IPS-NIHi11 (cell line): Measurements from ENCODE around the gene TTI1.

Experiments
- DNase-seq: peaks from one replicate; pipeline ENCODE4 v3.0.0; 2012; ENCODE audit warnings: mixed read lengths, low spot score

Gene TTI1

GRCh38 chr20:37987602-37988290, 45.5 kb downstream of the TTI1 start:
- DNase-seq = no peak

DNA sequence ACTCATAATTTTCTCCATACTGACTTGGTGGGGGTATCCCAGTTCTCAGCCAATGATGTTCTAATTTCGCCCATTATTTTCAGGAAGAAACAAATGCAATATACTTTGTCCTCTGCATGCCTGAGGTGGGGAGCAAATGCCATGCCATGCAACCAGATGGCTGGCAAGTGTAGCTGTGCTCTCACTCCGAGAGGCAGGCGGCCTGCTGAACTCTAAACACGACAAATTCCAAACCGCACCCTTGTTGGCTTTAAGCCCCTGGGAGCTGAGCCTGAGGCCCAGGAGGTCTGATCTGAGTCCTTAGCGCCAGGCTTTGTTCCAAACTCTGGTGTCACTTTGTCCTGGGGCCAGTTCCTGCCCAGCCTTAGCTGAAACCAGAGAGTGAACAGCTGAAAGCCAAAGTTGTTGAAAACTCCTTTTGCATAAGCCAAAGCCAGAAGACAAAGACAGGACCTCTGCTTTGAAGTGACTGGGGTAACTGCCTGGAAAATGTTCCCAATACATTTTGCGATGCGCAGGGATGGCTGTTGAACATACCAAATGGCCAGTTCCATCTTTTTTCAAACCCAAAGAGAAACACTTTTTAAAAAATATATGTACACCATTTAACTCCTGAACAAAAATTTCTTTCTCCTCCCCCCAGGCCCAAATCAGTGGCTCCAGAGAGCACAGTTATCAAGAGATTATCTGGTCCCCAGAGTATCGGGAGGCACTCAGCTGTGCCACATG, 46.2 kb downstream of the TTI1 start:
- peak; percentile 32 for DNase-seq

DNA sequence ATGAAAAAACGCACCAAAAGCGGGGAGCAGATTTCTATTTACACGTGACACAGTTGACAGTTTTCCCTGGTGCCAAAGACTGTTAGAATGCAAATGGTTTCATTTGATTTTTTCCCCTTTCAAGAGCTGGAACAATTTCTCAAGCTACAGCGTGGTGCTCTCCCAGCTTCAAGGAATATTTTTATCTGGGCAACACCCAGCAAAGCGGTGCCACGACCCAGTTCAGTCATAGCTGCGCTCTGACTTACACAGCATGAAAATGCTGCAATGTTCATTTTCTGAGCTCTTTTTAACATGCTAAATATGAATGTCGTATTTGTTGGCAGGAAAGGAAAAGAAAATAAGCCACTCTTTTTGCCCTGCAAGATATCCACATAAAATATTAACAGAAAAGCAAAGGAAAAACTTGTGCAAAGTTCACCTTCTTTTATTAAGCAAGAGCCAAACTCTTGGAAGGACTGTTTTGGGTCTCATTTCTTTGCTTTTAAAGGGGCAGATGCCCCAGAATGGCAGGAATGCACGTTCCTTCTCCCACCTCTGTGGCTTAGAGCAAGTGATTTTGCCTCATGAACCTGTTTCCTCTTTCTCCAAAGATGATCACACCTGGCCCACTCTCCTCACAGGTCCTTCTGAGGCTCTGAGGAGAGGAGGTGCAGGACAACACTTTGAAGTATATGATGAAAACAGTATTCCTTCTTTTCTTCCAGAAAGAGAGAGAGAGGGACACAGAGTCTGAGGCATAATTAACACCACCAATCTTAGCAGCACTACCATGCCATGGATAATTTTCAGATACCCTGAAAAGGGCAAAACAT, 47.0 kb downstream of the TTI1 start:
- no peak for DNase-seq

- DNase-seq = no peak
Measured at GRCh38 chr20:37984018-37984785, 49.1 kb downstream of the TTI1 start.

- no peak for DNase-seq
Measured at GRCh38 chr20:37983286-37983685, 50.0 kb downstream of the TTI1 start.

DNA sequence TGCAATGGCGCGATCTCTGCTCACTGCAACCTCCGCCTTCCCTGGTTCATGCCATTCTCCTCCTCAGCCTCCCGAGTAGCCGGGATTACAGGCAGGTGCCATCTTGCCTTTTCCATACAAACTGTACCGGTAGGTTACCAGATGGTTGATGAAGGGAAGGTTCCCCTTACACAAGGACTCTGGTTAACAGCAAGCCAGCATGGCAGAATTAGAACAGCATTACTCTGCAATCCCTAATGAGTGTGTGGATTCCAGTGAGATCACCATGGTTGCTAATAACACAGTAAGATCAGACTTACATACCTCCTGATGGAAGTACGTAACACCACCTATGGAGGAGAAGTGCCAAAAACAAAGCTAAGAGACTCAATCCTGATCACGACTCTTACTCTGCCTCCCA, 51.7 kb downstream of the TTI1 start:
- no peak for DNase-seq

DNA sequence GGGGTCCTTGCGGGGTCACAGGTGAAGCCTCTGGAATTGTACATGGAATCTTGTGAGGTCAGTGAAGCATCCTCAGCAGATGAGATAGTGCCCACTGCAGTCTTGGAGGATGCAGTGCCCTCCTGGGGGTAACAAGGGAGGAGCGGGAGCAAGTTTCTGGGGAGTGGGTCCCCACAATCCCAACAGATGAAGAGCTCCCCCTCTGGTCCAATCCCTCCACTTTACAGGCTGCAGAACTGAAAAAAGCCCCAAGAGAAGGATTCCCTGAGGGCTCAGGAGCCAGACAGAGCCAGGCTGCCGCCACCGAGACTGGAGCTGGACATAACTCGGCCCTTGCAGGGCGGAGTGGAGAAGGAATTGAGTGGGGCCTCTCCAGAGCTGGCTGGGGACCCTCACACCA, 52.4 kb downstream of the TTI1 start:
- peak; percentile 26 for DNase-seq

GRCh38 chr20:37980383-37980782, 52.9 kb downstream of the TTI1 start:
- no peak for DNase-seq

DNA sequence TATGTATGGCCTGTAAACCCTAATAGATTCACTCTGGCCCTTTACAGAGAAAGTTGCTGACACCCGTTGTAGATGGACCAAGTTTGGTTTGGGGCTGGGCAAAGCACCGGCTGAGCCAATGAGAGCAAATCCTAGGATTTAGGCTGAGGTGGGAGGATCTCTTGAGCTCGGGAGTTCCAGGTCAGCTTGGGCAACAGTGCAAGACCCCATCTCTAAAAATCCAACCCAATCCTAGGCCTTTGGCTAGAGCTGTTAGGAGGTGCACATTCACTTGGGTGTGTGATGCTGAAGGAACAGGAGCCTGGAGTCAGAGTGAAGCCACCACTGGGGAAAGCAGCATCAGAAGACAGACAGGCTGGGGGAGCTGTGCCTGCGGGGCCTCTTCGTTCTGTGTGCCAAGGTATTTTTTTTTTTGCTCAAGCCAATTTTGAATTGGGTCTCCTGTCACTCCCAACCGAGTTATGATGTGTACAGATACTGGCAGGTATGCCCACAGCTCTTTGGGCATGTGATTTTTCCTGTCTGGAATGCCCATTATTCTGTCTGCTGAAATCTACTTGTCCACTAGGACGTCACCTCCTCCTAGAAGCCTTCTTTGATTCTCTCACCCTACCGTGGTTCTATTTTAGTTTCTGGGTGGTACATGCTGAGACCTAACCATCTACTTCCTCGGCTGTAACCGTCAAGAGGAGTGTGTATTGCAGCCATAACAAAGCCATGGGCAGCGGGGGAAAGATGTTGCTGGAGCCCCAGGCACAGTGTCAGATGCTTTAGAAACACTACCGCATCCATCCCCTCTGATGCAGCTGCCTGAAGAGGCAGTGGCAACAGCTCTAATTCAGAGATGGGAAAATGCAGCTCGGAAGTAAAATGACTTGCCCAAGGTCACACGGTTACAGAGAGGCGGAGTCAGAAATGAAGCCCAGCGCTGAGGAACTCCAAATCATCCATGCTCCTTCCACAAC, 54.0 kb downstream of the TTI1 start:
- no peak for DNase-seq

DNA sequence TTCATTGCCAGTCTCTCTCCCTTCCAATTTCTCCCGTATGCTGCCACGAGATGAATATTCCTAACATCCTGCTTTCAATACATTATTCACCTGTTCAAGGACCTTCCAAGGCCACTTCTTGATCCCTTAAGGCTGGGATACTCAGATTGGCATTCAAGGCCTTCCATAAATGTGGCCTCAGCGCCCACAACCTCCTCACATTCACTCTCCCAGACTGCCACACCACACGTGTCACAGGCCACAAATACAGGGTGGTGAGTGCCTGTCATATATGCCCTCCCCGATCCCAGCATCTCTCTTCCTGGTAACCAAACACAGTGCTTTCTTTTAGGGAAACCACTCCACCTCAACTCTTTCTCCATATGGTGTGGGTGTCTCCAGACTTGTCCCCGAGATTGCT, 55.5 kb downstream of the TTI1 start:
- DNase-seq = no peak

DNA sequence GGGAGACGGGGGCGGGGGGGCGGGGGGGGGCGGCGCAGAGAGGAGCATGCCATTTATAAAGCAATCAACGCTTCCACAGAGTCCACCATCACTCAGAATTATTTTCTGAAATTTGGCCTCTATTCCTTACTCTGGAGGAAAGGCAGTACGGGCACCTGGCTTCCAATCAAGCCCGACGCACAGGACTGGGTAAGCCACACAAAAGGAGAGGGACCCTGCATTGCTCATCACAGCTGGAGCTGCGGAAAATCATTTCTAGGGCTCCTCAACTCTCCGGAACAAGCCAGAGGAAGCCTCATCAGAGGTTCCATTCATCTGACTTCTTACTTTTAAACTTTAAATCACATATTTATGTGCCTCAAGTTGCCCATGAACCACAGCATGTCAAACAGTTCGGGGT, 55.9 kb downstream of the TTI1 start:
- DNase-seq = peak; percentile 35

GRCh38 chr20:37976887-37977286, 56.4 kb downstream of the TTI1 start:
- peak; percentile 39 for DNase-seq

- no peak for DNase-seq
Measured at GRCh38 chr20:37973059-37973910, 60.0 kb downstream of the TTI1 start.

- no peak for DNase-seq
Measured at GRCh38 chr20:37972256-37973058, 60.8 kb downstream of the TTI1 start.

GRCh38 chr20:37971561-37972127, 61.6 kb downstream of the TTI1 start:
- no peak for DNase-seq

GRCh38 chr20:37970856-37971245, 62.4 kb downstream of the TTI1 start:
- no peak for DNase-seq

DNA sequence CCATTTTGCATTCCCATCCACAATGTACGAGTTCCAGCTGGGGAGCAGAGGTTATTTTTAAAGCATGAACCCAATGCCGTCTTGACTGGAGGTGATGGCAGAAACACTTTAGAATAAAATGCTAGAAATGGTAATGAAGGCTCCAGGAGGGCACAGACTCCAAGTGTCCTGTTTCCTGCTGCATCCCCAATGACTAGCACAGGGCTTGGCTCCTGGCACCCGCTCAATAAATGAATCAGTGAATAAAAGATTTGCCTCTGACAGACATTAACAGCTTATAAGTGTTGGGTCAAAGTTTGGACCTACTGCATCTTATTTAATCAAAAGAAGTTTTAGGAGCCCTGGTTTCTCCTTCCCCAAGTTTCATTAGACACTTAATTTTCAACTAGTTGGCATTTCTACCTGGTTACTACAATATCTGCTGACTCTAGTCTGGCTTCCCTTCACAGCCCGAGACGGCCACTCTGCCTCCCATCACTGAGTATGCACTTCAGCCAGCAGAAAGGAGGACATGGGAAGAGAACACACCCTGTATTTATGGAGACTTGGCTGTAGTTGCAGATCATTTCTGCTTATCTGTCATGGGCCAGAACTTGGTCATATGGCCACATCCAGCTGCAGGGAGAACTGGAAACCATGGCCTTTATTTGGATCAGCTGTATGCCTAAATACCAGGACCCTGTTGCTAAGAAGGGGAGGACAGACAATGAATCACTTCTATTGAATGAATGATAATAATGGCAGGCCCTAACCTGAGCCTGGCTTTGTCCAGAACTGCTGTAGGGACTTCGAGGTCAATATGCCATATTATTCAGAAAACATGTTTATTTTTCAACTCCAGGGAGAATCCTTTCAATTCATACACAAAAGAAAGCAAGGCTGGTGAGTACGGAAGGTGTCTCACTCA, 63.1 kb downstream of the TTI1 start:
- no peak for DNase-seq
